Activated gamma-delta T cell treated with Interleukin-2 at 50 U/mL for 16 hours (primary cell): ENCODE results near the gene UBE2H.
"Not testable (repeated sequence)": the region's sequence is repeated elsewhere in the genome, so short reads cannot be mapped to it uniquely, and the experiment has no call there.

Source experiments
- DNase-seq: peaks from one replicate; pipeline ENCODE4 v3.0.0-alpha.2; 2020

Gene UBE2H

GRCh38 chr7:129907122-129907736 lies 45.5 kb downstream of the UBE2H start:
- DNase-seq = no peak

- no peak for DNase-seq
These were observed 46.1 kb downstream of the UBE2H start for GRCh38 chr7:129906700-129907099.

GRCh38 chr7:129903935-129904334 lies 48.8 kb downstream of the UBE2H start:
- no peak for DNase-seq

- DNase-seq = no peak
These were observed 49.9 kb downstream of the UBE2H start for GRCh38 chr7:129902788-129903422.

GRCh38 chr7:129898502-129899160 lies 54.1 kb downstream of the UBE2H start:
- DNase-seq = no peak

GRCh38 chr7:129898007-129898406 lies 54.8 kb downstream of the UBE2H start:
- no peak for DNase-seq

GRCh38 chr7:129896568-129897382 lies 56.0 kb downstream of the UBE2H start:
- no peak for DNase-seq

GRCh38 chr7:129894184-129894583 lies 58.6 kb downstream of the UBE2H start:
- not testable (repeated sequence) for DNase-seq

- DNase-seq = no peak
These were observed 62.7 kb downstream of the UBE2H start for GRCh38 chr7:129890090-129890489.

GRCh38 chr7:129889133-129889844 lies 63.5 kb downstream of the UBE2H start:
- DNase-seq = no peak

GRCh38 chr7:129887865-129888264 lies 64.9 kb downstream of the UBE2H start:
- no peak for DNase-seq

GRCh38 chr7:129886818-129887186 lies 66.0 kb downstream of the UBE2H start:
- no peak for DNase-seq

GRCh38 chr7:129886167-129886817 lies 66.5 kb downstream of the UBE2H start:
- no peak for DNase-seq

- no peak for DNase-seq
These were observed 68.3 kb downstream of the UBE2H start for GRCh38 chr7:129884495-129884894.

GRCh38 chr7:129883151-129883550 lies 69.6 kb downstream of the UBE2H start:
- no peak for DNase-seq

GRCh38 chr7:129882531-129882930 lies 70.2 kb downstream of the UBE2H start:
- no peak for DNase-seq

GRCh38 chr7:129877146-129877792 lies 75.5 kb downstream of the UBE2H start:
- no peak for DNase-seq

GRCh38 chr7:129875745-129876411 lies 76.9 kb downstream of the UBE2H start:
- no peak for DNase-seq

- no peak for DNase-seq
These were observed 77.6 kb downstream of the UBE2H start for GRCh38 chr7:129875160-129875559.

- DNase-seq = no peak
These were observed 78.0 kb downstream of the UBE2H start for GRCh38 chr7:129874722-129875121.

- DNase-seq = no peak
These were observed 80.7 kb downstream of the UBE2H start for GRCh38 chr7:129872054-129872453.
